Measurements from ENCODE around the gene CRLF1.
"Not testable (repeated sequence)": the region's sequence is repeated elsewhere in the genome, so short reads cannot be mapped to it uniquely, and the experiment has no call there.

CRLF1 gene

DNA sequence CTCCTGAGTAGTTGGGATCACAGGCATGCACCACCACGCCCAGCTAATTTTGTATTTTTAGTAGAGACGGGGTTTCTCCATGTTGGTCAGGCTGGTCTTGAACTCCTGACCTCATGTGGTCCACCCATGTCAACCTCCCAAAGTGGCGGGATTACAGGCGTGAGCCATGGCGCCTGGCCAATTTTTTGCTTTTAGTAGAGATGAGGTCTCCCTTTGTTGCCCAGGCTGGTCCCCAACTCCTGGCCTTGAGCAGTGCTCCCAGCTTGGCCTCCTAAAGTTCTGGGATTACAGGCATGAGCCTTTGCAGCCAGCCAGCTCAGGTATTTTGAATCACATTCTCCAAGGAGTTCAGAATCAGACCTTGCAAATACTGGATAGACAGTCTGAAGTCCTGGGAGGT is 13.9 kb downstream of the CRLF1 start:
- DNase-seq (ENCODE audit: low read depth) = not testable (repeated sequence)

DNA sequence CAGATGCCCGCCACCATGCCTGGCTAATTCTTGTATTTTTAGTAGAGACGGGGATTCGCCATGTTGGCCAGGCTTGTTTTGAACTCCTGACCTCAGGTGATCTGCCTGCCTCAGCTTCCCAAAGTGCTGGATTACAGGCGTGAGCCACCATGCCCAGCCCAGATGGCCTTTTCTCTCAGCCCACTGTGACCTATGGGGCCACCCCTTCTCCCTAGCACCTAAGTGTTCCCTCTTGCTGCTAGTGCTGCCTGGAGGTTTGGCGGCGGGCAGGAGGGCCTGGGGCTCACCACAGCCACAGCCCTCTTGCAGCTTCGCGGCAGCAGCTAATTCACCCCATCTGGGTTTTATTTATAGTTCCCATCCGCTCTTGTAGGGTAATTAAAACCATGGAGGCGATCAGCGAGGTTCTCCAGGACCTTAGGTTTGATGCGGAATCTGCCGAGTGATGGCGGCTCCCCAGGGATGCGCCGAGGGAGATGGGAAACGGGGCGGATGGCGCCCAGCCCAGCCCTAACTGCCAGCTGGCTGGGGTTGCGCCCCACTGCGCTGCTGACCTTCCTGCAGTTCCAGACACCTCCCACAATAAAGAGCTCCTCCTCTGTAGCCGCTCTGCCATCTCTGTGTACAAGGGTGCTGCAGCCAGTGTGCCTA is 14.7 kb downstream of the CRLF1 start:
- no peak for DNase-seq (ENCODE audit: low read depth)

DNA sequence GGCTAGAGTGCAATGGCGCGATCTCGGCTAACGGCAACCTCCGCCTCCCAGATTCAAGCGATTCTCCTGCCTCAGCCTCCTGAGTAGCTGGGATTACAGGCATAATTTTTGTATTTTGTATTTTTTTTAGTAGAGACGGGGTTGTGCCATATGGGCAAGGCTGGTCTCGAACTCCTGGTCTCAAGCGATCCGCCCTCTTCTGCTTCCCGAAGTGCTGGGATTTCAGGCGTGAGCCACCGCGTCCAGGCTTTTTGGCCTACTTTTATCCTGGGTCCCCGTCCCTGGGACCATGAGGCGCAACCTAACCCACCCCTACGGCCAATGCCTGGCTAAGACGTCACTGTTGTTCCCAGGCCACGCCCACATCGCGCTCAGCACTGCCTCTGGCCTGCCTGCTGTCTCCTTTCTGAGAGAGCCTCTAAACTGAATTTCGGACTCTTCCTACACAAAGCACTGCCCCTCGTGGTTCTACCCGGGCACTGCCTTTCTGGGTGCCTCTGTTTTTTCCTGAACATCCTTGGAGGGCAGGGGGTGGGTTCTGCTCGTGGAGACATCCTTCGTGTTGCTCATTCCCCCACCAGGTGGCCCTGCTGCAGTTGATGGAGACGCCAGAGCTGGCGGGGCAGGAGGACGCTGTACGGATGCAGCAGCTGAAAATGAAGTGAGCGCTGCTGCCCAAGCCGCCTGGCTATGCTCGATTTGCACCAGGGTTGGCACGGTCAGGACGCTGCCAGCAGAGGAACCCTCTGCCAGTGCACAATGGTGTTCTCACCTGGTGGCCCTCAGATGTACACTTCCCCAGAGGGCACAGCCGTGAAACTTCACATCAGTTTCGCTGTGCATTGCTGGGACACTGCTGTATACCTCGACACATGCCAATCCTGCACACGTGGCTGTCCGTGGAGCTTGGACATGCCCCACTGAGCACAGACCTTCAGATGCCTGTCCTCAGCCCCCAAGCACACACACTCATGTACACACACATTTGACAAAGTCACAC is 16.0 kb downstream of the CRLF1 start:
- no peak for DNase-seq (ENCODE audit: low read depth)

DNA sequence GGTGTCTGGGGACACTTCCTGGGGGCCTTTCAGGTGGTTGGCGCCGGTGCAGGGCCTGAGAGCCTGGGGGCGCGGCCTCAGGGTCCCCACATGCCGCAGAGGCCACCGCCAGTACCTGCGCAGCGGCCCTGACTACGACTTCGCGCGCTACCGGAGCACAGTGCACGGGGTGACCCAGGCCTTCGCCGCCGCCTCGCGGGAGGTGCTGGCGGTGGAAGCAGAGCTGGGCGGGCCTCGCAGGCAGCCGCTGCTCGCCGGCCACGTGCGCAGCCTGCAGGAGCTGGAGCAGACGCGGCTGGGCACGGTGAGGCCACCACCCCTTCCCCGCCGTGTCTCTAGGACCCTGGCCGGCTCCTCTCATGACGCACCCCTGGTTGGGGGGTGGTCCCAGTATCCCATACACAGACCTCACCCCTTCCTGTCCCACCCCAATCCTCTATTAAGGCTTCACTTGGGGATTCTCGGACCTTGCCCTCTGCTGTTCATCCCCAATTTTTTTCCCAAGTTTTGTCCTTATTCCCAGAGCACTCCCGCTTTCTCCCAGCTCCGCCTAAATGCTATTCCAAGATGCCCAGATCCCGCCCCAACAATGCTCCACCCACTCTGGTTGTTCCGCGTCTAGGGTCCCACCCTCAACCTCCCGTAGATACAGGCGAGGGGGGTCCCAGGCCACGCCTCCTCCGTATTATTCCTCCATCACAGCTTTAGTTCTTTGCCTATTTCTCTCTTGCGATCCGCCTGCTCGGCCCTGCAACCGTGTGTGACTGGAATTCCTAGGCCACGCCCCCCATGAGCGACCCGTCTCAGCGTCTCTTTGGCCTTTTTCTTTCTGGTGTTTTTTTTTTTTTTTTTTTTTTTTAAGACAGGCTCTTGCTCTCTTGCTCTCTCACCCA is 17.0 kb downstream of the CRLF1 start:
- DNase-seq (ENCODE audit: low read depth) = peak; percentile 65

DNA sequence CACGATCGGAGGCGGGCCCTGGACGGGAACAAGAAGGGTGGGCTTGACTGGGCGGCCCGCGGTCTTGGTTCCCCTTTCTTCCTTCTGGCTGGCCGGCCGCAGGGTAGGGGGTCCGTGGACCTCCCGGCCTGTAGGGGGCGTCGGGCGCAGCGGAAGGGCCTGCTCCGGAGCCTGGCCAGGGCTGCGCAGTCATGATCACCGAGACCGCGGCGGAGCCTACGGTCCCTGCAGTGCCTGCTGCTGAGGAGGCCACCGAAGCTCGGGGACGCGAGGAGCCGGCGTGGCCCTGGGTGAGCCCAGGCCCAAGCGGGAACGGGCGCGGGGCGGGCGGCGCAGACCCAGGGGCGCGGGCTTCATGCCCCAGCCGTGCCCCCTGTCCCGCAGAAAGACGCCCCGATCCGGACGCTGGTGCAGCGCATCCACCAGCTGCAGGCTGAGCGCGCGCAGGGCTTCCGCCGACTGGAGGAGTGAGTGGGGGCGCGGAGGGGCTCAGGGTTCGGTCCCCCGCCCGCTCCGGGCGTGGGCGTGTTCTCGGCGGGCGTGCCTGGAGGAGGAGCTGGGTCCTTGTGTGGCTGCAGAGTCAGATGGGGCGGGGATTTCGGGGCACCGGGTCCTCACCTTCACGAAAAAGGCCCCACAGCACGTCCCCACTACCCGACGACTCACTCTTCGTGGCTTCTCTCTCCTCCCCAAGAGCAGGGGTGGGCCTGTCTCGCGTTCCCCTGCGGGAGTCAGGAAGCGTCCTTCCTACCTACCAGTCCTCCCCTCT is 17.8 kb downstream of the CRLF1 start, which contains the start of gene REX1BD:
REX1BD (plus strand) TSS at position 188 of the 769 bp plus-strand sequence; CDS start at position 192, 4 bp downstream.
- peak; percentile 76 for DNase-seq (ENCODE audit: low read depth)

DNA sequence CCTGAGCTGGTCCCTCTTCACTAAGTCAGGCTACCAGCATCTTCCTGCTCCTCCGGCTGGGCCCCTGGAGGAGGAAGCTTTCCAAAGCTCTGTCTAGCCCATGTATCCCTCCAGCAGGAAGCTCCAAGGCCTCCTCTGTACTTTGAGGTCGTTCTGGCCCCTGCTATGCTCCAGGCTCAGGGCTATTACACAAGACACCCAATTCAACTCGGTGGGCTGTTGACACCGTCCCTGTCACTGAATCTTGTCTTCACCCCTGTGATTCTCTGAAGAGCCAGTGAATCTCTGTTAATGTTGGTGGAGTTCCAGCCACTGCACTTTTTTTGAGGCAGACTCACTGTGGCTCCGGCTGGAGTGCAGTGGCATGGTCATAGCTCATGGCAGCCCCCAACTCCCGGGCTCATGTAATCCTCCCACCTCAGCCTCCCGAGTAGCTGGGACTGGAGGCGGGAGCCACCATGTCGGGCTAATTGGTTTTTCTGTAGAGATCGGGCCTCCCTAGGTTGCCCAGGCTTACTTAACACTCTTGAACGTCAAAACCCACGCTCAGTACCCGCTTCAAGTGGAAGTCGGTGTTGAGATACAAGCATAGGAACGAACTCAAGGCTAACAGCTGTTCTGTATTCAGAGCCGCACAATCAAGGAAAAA is 18.5 kb downstream of the CRLF1 start:
- DNase-seq (ENCODE audit: low read depth) = no peak

DNA sequence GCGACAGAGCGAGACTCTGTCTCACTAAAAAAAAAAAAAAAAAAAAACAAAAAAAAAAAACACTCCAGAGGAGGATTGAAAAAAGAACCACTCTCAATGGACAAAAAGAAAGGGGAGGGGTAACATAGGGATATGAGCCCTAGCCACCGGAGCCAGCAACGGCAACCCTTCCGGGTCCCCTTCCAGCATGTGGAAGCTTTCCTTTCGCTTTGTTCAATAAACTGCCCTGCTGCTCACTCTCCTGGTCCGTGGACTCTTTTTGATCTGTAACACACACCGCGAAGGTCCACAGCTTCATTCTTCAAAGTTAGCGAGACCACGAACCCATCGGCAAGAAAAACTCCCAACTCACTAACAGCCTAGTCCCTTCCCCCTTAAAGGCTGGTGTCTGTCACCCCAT is 19.0 kb downstream of the CRLF1 start:
- no peak for DNase-seq (ENCODE audit: low read depth)

DNA sequence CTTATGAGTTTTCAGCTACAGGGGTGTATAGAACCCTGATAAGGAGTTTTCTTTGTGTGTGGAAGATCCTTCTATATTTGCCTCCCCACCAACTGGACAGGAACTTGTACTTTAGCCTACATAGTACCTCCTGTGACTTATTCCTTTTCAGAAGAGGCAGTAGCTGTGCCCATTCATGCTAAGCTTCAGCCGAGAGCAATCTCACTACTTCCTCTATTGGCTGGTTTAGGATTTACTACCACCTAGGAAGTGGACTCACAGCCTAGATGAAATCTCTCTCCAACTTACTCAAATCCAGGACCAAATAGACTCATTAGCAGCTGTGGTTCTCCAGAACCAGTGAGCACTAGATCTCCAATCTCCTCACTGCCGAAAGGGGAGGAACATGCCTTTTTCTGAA is 20.3 kb downstream of the CRLF1 start:
- DNase-seq (ENCODE audit: low read depth) = no peak

DNA sequence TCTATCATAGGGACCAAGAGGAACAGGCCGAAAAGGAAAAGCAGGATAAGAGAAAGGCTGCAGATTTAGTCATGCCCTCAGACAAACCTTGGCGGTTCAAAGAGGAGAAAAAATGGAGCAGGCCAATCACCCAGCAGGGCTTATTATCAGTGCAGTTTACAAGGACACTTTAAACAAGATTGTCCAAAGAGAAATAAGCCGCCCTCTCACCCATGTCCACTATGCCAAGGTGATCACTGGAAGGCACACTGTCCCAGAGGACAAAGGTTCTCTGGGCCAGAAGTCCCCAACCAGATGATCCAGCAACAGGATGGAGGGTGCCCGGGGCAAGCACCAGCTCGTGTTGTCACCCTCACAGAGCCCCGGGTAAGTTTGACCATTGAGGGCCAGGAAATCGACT is 26.3 kb downstream of the CRLF1 start:
- DNase-seq (ENCODE audit: low read depth) = no peak

DNA sequence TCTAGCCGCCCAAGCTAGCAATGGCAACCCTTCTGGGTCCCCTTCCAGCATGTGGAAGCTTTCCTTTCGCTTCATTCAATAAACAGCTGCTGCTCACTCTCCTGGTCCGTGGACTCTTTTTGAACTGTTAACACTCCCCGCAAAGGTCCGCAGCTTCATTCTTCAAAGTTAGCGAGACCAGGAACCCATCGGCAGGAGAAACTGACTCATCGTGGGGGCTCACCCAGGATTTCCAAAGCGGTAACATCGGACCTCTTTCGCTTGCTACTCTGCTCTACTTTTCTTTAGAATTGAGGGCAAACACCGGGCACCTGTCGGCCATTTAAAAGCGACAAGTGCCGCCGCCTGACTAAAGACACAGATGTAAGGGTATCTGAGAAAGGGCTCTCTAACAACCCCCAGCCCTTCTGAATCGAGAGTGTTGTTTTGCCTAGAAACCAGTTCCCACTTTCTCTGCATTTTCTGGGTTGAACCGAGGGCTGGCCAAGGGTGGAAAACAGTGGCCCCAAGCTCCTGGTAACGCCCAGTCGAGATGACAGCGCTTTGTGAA is 29.2 kb downstream of the CRLF1 start:
- DNase-seq (ENCODE audit: low read depth) = no peak

DNA sequence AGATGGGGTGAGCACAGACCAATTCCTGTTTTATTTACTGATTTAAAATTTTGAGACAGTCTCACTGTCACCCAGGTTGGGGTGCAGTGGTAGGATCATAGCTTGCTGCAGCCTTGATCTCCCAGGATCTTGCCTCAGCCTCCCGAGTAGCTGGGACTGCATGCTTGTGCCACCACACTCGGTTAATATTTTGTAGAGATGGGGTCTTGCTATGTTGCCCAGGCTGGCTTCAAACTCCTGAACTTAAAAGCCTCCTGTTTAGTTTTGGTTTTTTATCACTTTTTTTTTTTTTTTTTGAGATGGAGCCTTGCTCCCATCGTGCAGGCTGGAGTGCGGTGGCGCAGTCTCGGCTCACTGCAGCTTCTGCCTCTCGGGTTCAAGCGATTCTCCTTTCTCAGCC is 30.2 kb downstream of the CRLF1 start:
- no peak for DNase-seq (ENCODE audit: low read depth)

DNA sequence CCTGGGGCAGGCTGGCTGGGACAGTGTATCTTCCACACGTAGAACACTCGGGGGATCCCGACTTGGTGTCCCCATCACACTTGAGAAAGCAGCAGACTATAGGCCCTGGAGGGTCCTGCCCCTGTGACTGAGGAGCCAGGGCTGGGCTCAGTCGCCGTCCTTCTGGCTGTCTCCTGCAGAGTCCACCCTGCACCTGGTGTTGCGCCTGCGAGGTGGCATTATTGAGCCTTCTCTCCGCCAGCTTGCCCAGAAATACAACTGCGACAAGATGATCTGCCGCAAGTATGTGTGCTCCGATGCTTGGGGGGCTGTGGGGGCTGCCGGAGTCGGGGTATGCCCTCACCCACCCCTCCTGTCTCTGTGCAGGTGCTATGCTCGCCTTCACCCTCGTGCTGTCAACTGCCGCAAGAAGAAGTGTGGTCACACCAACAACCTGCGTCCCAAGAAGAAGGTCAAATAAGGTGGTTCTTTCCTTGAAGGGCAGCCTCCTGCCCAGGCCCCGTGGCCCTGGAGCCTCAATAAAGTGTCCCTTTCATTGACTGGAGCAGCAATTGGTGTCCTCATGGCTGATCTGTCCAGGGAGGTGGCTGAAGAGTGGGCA is 31.8 kb downstream of the CRLF1 start:
- no peak for DNase-seq (ENCODE audit: low read depth)

DNA sequence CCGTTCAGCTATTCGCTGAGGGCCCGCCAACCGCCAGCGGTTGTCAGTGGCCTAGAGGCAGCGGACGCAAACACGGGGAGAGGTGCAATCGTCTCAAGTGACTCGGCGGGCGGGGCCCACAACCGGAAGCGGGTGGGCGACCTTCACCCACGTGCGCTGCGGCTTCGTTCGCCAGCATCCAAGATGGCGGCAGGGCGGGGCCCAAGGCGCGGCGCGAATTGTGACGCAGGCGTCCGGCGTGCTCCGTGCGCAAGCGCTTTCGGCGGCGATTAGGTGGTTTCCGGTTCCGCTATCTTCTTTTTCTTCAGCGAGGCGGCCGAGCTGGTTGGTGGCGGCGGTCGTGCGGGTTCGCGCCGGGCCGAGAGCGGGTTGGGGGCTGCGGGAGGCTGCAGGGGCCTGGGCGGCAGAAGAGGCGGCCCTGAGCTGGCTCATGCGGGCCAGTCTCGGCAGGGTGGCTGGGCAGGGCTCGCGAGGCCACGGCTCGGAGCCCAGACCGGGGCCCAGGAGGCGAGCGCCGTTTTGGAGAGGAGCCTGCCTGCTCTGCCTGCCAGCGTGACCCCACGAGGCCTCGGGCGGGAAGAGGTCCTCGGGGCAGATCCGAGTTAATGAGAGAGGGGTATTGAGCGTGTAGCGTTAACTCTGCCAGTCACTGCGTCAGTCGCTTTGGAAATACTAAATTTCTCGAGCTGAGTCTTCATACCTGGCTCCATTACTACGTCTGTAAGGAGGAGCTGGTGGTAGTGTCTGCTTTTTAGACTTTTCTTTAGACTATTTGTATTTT is 34.8 kb downstream of the CRLF1 start, which contains the start of gene UBA52:
UBA52 (plus strand) TSS at position 294 of the 781 bp plus-strand sequence. CDS start 1,444 bp downstream, outside the sequence.
- peak; percentile 99 for DNase-seq (ENCODE audit: low read depth)

DNA sequence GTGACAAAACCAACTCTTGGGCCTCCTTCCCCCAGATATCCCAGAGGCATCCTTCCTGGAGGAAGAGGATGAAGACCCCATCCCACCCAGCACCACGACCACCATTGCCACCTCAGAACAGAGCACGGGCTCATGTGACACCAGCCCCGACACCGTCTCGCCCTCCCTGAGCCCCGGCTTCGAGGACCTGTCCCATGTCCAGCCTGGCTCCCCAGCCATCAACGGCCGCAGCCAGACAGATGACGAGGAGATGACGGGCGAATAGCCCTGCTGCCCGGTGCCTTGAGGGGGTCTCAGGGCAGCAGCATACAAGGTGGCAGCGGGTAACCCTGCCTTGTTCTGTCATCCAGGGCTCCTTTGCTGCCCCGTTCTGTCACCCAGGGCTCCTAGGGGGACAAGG is 38.2 kb downstream of the CRLF1 start:
- DNase-seq (ENCODE audit: low read depth) = no peak

DNA sequence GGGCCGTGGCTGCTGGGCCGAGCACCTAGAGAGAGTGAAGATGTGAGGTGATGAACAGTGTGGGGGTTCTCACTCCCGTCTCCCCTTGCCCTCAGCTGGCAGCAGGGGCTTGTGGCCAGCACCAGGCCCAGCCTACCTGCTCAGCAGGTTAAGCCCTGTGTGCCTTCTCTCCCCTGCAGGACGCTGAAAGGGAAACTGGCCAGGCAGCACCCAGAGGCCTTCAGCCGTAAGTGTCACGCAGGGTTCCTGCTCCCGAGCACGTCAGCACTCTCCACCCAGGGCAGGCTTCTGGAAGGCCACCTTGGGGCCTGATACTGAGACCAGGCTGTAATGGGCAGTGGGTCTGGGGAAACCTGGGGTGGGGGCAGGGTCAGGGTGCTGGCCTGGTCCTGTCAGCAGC is 39.6 kb downstream of the CRLF1 start:
- DNase-seq (ENCODE audit: low read depth) = no peak

DNA sequence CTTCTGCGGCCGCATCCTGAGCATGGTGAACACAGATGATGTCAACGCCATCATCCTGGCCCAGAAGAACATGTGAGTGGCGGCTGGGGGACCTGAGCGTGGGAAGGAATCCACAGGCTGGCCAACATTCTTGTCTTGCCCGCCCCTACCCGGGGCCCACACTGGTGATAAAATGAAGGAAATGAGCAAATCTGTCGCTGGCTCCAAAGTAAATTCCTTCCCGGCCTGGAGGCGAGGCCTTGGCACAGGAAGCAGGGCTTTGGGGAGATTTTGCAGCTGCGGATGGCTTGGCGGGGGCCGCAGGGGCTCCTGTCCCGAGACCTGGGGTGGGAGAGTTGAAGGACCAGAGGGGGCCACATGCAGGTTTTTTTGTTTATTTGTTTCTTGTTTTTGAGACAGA is 44.5 kb downstream of the CRLF1 start:
- DNase-seq (ENCODE audit: low read depth) = no peak

DNA sequence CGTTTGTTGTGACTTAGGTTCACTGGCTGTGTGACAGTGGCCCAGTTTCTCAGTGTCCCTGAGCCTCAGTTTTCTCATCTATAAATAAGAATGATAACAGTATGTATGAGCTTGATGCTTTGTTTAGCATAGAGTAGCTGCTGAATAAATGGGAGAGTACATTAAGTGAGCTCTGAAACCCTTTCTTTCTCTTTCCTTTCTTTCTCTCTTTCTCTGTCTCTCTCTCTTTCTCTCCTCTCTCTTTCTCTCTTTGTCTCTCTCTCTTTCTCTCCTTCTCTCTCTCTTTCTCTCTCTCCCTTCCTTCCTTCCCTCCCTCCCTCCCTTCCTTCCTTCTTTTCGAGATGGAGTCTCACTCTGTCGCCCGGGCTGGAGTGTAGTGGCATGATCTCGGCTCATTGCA is 46.9 kb downstream of the CRLF1 start:
- DNase-seq (ENCODE audit: low read depth) = no peak

DNA sequence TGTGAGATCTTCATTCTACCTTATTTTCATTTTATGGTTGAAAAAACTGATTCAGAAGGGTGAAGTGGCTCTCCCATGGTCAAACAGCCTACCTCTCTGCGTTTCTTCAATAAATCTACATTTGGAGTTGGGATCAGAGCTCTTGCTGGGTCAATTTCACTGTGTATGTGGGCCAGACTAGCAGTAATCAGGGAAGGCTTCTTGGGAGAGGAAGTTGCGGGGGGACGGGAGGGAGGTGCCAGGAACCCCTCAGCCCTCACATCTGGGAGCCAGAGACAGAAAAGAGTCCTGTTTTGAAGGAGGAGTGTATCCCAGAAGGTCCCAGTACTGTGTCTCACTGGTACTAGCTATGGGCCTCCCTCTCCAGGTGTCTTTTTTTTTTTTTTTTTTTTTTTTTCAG is 48.0 kb downstream of the CRLF1 start:
- no peak for DNase-seq (ENCODE audit: low read depth)

DNA sequence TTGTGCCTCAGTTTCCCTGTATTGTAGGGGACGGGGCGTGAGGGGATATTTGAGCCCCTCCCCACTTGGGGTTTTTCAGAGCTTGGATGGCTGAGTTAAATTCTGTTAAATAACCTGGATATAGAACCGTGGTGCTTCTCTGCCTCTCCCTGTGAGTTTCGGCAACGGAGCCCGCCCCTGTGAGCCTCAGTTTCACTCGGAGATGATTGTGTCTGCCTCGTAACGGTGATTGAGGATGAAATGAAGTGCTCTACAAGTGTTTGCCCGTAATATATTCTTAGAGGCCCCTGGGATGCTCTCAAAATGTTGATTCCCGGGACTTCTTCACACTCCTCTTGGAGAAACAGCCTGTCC is 48.4 kb downstream of the CRLF1 start:
- DNase-seq (ENCODE audit: low read depth) = no peak
